HEK293 (cell line): Measurements from ENCODE around the gene MXI1.

Source experiments
- CTCF ChIA-PET: fragments of 350-600 bp; formaldehyde crosslinking; extraction: SDS; loops from one replicate; lab custom pipeline; 2021; ENCODE audit warnings: antibody characterized with exemption; lab: Yijun Ruan, JAX
- POLR2A ChIA-PET: fragments of 300-600 bp; formaldehyde crosslinking; extraction: SDS; loops from one replicate; lab custom pipeline; 2020; ENCODE audit warnings: antibody characterized with exemption, inconsistent platforms; lab: Yijun Ruan, JAX
- H3K27ac ChIP-seq: fragments of 200-500 bp; sonication (Bioruptor generic); 2 replicates; pipeline ENCODE4 v1.5.1; 2014; ENCODE audit warnings: low read depth, low read length, control low read depth, inconsistent platforms; ENCODE audit errors: extremely low read depth
- H3K36me3 ChIP-seq, 2 experiments: fragments of 200-500 bp in 1 of 2; sonication (Bioruptor generic) in 1 of 2; 1 replicate in 1 of 2; 2 replicates in 1 of 2; pipeline ENCODE4 v1.5.1; 2014 to 2017; ENCODE audit warnings: inconsistent platforms in 2 of 2, low read length in 2 of 2; ENCODE audit not compliant: control insufficient read depth in 2 of 2, insufficient read depth in 1 of 2
- H3K4me1 ChIP-seq: fragments of 200-500 bp; sonication (Bioruptor generic); 2 replicates; pipeline ENCODE4 v1.5.1; 2014; ENCODE audit warnings: mild to moderate bottlenecking, low read length, inconsistent platforms; ENCODE audit not compliant: control insufficient read depth, insufficient read depth
- H3K4me3 ChIP-seq: 2 replicates; pipeline ENCODE4 v1.5.1; 2011; ENCODE audit warnings: low read depth, mild to moderate bottlenecking, control low read depth, low read length, moderate library complexity
- H3K9me3 ChIP-seq: fragments of 200-500 bp; sonication (Bioruptor generic); 2 replicates; pipeline ENCODE4 v1.5.1; 2014; ENCODE audit warnings: low read depth, low read length, inconsistent platforms; ENCODE audit not compliant: control insufficient read depth, insufficient read depth
- BCL11A ChIP-seq: fragments of 450-650 bp; formaldehyde crosslinking; IDR thresholded peaks from 2 replicates; pipeline ENCODE4 v1.5.1; 2016; ENCODE audit warnings: low read depth, missing biosample characterization, missing genetic modification characterization
- BCL11B ChIP-seq: fragments of 450-650 bp; formaldehyde crosslinking; IDR thresholded peaks from 2 replicates; pipeline ENCODE4 v1.5.1; 2016; ENCODE audit warnings: low read depth, missing biosample characterization, missing genetic modification characterization
- GLIS1 ChIP-seq: fragments of 450-650 bp; formaldehyde crosslinking; IDR thresholded peaks from 2 replicates; pipeline ENCODE4 v1.5.1; 2016; ENCODE audit warnings: missing biosample characterization, missing genetic modification characterization
- KLF1 ChIP-seq: fragments of 450-650 bp; formaldehyde crosslinking; IDR thresholded peaks from 2 replicates; pipeline ENCODE4 v1.5.1; 2016; ENCODE audit warnings: missing biosample characterization, missing genetic modification characterization
- RBAK ChIP-seq: fragments of 450-650 bp; formaldehyde crosslinking; IDR thresholded peaks from 2 replicates; pipeline ENCODE4 v1.5.1; 2016; ENCODE audit warnings: missing biosample characterization, missing genetic modification characterization
- ZBTB11 ChIP-seq: fragments of 450-650 bp; formaldehyde crosslinking; conservative IDR thresholded peaks from 2 replicates; pipeline ENCODE4 v1.5.1; 2016; ENCODE audit warnings: low read depth, missing biosample characterization, missing genetic modification characterization
- ZNF416 ChIP-seq: fragments of 450-650 bp; formaldehyde crosslinking; IDR thresholded peaks from 2 replicates; pipeline ENCODE4 v1.5.1; 2016; ENCODE audit warnings: missing biosample characterization, missing genetic modification characterization
- ZNF510 ChIP-seq: fragments of 450-650 bp; formaldehyde crosslinking; IDR thresholded peaks from 2 replicates; pipeline ENCODE4 v1.5.1; 2018; ENCODE audit warnings: mild to moderate bottlenecking, missing genetic modification characterization, missing biosample characterization; ENCODE audit not compliant: insufficient replicate concordance
- ZNF654 ChIP-seq: fragments of 450-650 bp; formaldehyde crosslinking; IDR thresholded peaks from 2 replicates; pipeline ENCODE4 v1.5.1; 2016; ENCODE audit warnings: low read depth, missing biosample characterization, missing genetic modification characterization
- ZNF660 ChIP-seq: fragments of 450-650 bp; IDR thresholded peaks from 2 replicates; pipeline ENCODE4 v1.5.1; 2018; ENCODE audit warnings: missing biosample characterization, mild to moderate bottlenecking, missing genetic modification characterization
- ZNF692 ChIP-seq: fragments of 450-650 bp; formaldehyde crosslinking; IDR thresholded peaks from 2 replicates; pipeline ENCODE4 v1.5.1; 2016; ENCODE audit warnings: missing biosample characterization, missing genetic modification characterization
- ZNF830 ChIP-seq: fragments of 450-650 bp; IDR thresholded peaks from 2 replicates; pipeline ENCODE4 v1.5.0; 2018; ENCODE audit warnings: missing biosample characterization, missing genetic modification characterization, low read depth, mild to moderate bottlenecking, moderate library complexity

MXI1 gene

GRCh38 chr10:110174816-110175215 is 32.6 kb upstream of the MXI1 start:
- no peaks in the 10 kb centered on the region for H3K4me1 ChIP-seq
- no peak for TF ChIP-seq ZNF660 (tag by site-specific recombination)
- no peak for TF ChIP-seq ZBTB11 (tag by site-specific recombination)
- TF ChIP-seq BCL11B (tag by site-specific recombination): no peak
- TF ChIP-seq KLF1 (tag by site-specific recombination): no peak
- TF ChIP-seq ZNF654 (tag by site-specific recombination): no peak
- no peak for TF ChIP-seq ZNF692 (tag by site-specific recombination)
- no peak for TF ChIP-seq BCL11A
- no peak for TF ChIP-seq RBAK (tag by site-specific recombination)
- TF ChIP-seq ZNF830: no peak
- TF ChIP-seq ZNF510 (tag by site-specific recombination): no peak
- H3K27ac ChIP-seq: no peak overlapping the region
- ChIA-PET POLR2A (no interaction called here), CTCF (interaction anchor here (0.5 to 2.3 kb wide), 3 partner anchors 33 to 408 kb away, joined by 5 to 7 read pairs (median 7); no protein-coding TSS in a partner anchor)
- H3K4me3 ChIP-seq: no peak overlapping the region
- no peaks in the 10 kb centered on the region for H3K9me3 ChIP-seq
- H3K36me3 ChIP-seq: no peaks in the 10 kb centered on the region

- ChIA-PET CTCF (interaction anchor here (1.4 to 2.3 kb wide), 2 partner anchors 33 to 37 kb away, joined by 7 read pairs; no protein-coding TSS in a partner anchor), POLR2A (no interaction called here)
- TF ChIP-seq ZNF830 (no peak), ZNF416 (no peak)
Measured at GRCh38 chr10:110175406-110175805, 32.0 kb upstream of the MXI1 start.

GRCh38 chr10:110176141-110177030 is 31.0 kb upstream of the MXI1 start:
- Histone ChIP-seq H3K36me3 (no peaks in the 10 kb centered on the region), H3K9me3 (no peaks in the 10 kb centered on the region), H3K4me3 (no peak overlapping the region), H3K4me1 (no peaks in the 10 kb centered on the region), H3K27ac (no peak overlapping the region)
- TF ChIP-seq GLIS1 (tag by site-specific recombination): no peak
- no peak for TF ChIP-seq ZNF510 (tag by site-specific recombination)
- TF ChIP-seq, all 188 proteins: peak for 0
- CTCF ChIA-PET: interaction anchor here (0.6 kb wide), 1 partner anchor 33 kb away, joined by 3 read pairs; no protein-coding TSS in a partner anchor
- POLR2A ChIA-PET: no interaction called here

More at GRCh38 chr10:110175406-110175805, 32.0 kb upstream of the MXI1 start:
- no peaks in the 10 kb centered on the region for H3K9me3 ChIP-seq
- no peak overlapping the region for H3K4me3 ChIP-seq
- no peak overlapping the region for H3K27ac ChIP-seq
- H3K36me3 ChIP-seq: no peaks in the 10 kb centered on the region
- H3K4me1 ChIP-seq: no peaks in the 10 kb centered on the region
